Stimulated activated CD4-positive, alpha-beta T cell treated with anti-CD3 and anti-CD28 coated beads, Interleukin-1b, Interleukin-23, amount 100 ng/mL, for 4 hours (primary cell): ENCODE measurements around the gene MIEF2.
"Not testable (repeated sequence)": the region's sequence is repeated elsewhere in the genome, so short reads cannot be mapped to it uniquely, and the experiment has no call there.

Source experiments
- DNase-seq, 2 donors: peaks; one replicate each; pipeline ENCODE4 v3.0.0-alpha.2; 2020; ENCODE audit warnings: low read depth in 2 of 2

The MIEF2 gene

GRCh38 chr17:18260332-18261145 lies at the start of gene MIEF2:
Gene MIEF2, plus strand, starts transcription at chr17:18260662. Its CDS starts 2,059 bp downstream, at chr17:18262721.
- DNase-seq: peak; percentile 86 to 88

- no peak for DNase-seq
These were observed 46.7 kb upstream of the MIEF2 start for GRCh38 chr17:18213666-18214270.

- DNase-seq: not testable (repeated sequence)
These were observed 43.6 kb upstream of the MIEF2 start for GRCh38 chr17:18216906-18217305.

GRCh38 chr17:18217412-18218015 lies 42.9 kb upstream of the MIEF2 start:
- peak; percentile 57 to 60 for DNase-seq

GRCh38 chr17:18218756-18219415 lies 41.6 kb upstream of the MIEF2 start:
- DNase-seq: no peak

GRCh38 chr17:18224053-18224386 lies 36.4 kb upstream of the MIEF2 start:
- DNase-seq: no peak

- DNase-seq: no peak
These were observed 35.9 kb upstream of the MIEF2 start for GRCh38 chr17:18224387-18225120.

GRCh38 chr17:18225121-18225641 lies 35.3 kb upstream of the MIEF2 start, which contains the start of gene LLGL1:
Gene LLGL1, plus strand, starts transcription at chr17:18225635. Its CDS starts 48 bp downstream, at chr17:18225683.
- DNase-seq: peak; percentile 91 to 96

GRCh38 chr17:18225642-18226283 lies 34.7 kb upstream of the MIEF2 start:
- DNase-seq: no peak

- no peak for DNase-seq
These were observed 34.0 kb upstream of the MIEF2 start for GRCh38 chr17:18226284-18226945.

- DNase-seq: no peak
These were observed 32.8 kb upstream of the MIEF2 start for GRCh38 chr17:18227635-18228034.

- DNase-seq: no peak
These were observed 32.2 kb upstream of the MIEF2 start for GRCh38 chr17:18228176-18228682.

GRCh38 chr17:18229254-18229653 lies 31.2 kb upstream of the MIEF2 start:
- DNase-seq: no peak

GRCh38 chr17:18229771-18230170 lies 30.7 kb upstream of the MIEF2 start:
- no peak for DNase-seq

- DNase-seq: no peak
These were observed 29.9 kb upstream of the MIEF2 start for GRCh38 chr17:18230288-18231141.

GRCh38 chr17:18231164-18231563 lies 29.3 kb upstream of the MIEF2 start:
- DNase-seq: no peak

- no peak for DNase-seq
These were observed 26.5 kb upstream of the MIEF2 start for GRCh38 chr17:18233803-18234518.

- no peak for DNase-seq
These were observed 25.5 kb upstream of the MIEF2 start for GRCh38 chr17:18234853-18235380.
